HG03342 (cell line): ENCODE measurements around the gene LRRC10B.
"Not testable (repeated sequence)": the region's sequence is repeated elsewhere in the genome, so short reads cannot be mapped to it uniquely, and the experiment has no call there.

ENCODE experiments used
- ATAC-seq: cut with Tn5 transposase; IDR thresholded peaks from one replicate; pipeline ENCODE4 v1.9.1; 2021; ENCODE audit warnings: mild to moderate bottlenecking, moderate library complexity; ENCODE audit not compliant: unreplicated experiment

Gene LRRC10B

DNA sequence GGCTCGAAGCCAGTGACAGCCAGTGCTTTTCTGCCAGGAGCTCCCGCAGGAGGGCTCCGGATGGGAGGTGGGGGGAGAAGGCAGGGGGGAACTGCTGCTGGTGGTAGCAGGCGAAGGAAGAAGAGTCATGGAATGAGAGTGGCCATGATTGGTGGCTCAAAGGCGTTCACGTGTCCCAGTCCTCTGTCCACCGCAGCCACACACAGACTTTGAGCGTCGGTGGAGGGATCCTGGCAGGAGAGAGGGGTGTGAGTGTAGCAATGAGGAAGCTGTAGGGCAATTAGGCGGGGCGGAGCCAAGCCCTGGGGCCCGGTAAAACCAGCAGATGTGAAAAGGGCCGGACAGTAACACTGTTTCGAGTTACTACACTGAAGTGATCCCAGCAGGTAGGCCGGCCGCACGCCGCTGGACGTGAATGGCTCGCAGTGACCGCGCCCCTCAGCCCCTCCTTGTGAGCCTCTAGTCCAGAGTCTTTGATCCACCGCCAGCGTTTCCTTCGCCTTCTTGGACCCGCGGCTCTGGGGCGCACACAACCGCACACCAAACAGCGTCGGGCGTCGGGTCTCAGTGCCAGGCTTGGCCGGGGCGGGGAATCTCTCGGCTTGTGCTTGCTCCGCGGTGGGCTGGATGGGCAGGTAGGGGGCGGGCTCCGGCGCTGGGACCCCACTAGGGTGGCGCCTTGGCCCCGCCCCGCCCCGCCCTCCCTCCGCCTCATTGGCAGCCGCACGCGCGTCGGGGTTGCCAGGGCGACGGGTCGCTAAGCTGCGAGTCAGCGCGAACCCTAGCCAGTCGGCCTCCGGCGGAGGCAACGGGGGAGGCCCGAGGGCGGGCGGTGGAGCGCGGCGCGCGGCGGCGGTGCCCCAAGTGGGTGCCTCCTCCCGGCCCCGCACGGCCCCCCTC lies at the start of gene LRRC10B:
LRRC10B (plus strand) TSS at position 788 of the 900 bp plus-strand sequence. CDS start 250 bp downstream, outside the sequence.
- no peak for ATAC-seq

DNA sequence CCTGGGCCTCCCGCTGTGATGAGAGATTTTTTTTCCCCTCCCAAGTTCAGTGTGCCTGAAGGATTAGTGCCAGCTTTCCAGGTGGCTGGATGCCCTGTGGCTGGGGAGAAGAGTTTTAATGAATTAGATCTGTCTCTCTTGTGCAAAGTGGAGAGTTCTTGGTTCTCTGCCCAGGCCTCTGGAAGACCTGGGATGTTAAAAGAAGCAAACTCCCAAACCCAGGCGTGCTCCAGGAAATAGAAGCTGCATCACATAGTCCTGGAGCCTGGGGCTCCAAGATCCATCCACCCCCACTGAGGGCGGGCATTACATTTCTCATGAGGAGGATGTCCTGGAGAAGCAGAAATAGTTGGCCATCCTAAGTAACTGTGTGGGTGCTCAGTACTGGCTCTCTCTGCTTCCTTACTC lies 48.1 kb upstream of the LRRC10B start:
- ATAC-seq: no peak

- ATAC-seq: no peak
These were observed 47.6 kb upstream of the LRRC10B start for GRCh38 chr11:61460986-61461385.

GRCh38 chr11:61467602-61468001 lies 40.9 kb upstream of the LRRC10B start:
- ATAC-seq: not testable (repeated sequence)

DNA sequence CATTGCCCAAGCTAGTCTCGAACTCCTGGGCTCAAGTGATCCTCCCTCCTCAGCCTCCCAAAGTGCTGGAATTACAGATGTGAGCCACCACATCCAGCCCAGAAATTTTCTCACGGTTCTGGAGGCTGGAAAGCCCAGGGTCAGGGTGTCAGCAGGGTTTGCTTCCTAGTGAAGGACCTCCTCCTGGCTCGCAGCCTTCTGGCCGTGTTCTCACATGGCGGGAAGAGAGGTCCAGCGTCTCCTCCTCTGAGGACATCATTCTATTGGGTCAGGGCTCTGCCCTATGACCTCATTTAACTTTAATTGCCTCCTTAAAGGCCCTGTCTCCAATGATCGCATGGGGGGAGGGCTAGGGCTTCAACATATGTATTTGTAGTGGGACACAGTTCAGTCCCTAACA lies 40.5 kb upstream of the LRRC10B start:
- no peak for ATAC-seq

DNA sequence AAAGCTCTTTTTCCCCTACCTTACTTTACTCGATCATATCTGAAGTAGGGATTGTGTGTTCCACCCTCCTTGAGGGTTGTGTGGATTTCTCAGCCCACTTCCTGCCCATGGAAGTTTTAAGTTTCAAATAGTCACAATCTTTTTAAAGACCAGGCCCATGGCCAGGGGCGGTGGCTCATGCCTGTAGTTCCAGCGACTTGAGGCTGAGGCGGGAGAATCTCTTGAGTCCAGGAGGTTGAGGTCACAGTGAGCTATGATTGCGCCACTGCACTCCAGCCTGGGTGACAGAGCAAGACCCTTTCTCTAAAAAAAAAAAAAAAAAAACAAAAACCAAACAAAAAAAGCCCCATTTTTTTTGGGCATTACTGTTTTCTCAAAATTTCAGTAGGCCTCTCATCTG lies 36.3 kb upstream of the LRRC10B start:
- ATAC-seq: no peak

DNA sequence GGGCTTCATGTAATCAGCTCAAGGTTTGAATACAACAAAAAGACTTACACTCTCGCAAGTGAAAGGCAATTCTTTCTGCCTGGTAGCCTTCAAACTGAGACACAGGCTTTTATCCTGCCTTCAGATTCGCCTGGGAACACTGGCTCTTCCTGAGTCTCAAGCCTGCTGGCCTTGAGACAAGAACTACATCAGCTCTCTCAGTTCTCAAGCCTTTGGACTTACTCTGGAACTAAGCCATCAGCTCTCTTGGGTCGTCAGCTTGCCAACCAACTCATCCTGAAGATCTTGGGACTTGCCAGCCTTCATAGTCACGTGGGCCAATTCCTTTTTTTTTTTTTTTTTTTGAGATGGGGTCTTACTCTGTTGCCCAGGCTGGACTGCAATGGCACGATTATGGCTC lies 35.7 kb upstream of the LRRC10B start:
- ATAC-seq: no peak

DNA sequence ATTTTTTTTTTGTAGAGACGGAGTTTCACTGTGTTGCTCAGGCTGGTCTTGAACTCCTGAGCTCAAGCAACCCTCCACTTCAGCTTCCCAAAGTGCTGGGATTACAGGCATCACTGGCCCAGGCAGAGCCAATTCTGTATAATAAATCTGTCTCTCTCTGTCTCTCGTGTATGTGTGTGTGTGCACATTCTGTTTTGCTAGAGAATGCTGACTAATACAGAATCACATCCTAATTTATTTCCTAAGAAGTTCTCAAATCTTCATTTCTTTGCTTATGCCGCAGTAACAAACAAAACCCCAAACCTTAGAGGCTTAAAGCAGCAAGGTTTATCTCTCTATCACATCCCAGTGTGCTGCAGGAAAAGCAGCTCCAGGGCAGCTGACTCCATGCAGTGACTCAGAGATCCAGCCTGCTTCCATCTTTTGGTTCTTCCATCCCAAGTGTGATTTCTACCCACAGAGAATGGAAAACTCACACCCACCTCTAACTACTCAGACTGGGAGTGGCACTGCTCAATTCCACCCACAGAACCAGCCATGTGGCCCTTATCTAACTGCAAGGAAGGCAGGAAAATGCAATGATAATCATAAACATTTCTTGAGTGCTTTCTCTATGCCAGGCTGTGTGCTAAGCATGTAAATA lies 35.1 kb upstream of the LRRC10B start:
- ATAC-seq: no peak

DNA sequence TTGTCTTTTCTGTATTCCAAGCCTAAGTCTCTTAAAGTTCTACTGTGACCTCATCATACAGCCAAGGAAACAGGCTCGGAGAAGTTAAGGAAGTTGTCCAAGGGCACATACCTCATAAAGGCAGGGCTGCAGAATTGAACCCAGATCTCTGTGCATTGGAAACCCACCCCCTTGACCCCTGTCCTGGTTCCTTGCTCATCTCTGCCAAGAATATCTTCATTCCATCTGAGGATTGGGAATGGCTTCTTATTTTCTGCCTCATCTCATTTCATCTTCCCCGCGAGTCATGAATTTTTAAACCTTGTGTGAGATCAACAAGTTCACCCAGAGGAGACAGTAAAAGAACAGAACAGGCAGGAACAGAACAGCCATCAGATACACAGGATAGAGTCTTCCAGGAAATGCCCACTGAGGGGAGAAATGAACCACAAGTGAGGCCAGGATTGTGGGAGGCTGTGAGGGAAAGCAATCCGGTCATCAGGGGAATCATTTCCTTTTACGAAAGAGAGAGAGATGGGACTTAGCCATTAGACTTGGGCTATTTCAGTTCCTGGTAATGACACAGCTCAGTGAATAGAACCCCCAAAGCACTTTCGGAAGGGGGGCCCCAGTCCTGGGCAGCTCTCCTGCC lies 34.4 kb upstream of the LRRC10B start:
- no peak for ATAC-seq

DNA sequence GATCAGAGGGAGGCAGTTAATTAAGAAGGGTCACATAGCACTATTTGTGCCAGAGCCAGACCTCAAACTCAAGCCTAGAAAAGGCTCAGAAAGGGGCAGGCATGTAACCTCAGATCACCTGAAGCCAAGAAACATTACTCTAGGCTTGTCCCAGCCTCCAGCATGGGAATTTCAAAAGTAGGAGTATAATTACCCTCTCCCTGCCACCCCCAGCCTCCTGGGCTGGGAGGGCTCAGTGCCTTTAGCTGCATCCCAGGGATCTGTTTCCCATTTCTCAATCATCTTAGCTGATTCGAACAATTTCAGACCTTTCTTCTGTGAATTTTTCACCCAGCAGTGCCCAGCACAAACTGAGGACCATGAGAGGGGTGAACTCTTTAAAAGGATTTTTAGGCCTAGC lies 33.1 kb upstream of the LRRC10B start:
- no peak for ATAC-seq

GRCh38 chr11:61476371-61476770 lies 32.2 kb upstream of the LRRC10B start:
- no peak for ATAC-seq

DNA sequence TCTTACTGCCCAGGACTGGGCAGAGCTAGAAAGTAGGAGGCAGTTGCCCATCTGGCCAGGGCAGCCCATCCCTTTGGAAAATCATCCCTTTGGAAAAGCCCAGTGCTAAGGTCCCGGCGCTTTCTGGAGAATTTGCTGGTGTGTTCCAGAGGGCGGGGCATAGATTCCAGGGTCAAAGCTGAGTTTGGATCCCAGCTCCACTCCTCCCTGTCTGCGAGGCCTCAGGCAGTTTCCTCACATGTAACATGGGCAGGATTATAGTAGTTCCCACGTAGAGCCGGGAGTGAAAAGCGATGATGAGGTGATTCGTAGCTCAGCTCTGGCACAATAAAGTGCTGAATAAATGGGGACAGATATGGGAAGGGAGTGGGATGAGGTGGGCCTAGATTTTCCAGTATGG lies 31.4 kb upstream of the LRRC10B start:
- no peak for ATAC-seq

DNA sequence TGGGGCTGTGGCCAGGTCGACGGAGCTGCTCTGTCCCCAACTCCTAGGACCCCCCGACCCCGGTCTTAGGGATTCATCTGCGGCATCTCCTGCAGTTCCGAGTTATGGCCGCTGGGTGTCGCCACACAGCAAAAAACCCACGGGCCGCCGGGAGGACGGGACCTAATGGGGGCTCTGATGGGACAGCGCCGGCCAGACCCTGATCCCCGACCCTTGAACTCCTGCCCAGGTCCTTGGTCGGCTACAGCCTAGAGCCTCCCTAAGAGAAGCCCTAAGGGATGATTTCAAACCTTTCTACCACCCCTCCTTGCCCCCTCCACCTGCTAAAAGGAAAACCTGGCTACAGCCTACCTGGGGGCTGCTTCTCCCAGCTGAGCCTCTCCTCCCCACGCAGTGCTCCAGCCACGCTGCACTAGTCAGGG lies 30.8 kb upstream of the LRRC10B start:
- ATAC-seq: no peak

DNA sequence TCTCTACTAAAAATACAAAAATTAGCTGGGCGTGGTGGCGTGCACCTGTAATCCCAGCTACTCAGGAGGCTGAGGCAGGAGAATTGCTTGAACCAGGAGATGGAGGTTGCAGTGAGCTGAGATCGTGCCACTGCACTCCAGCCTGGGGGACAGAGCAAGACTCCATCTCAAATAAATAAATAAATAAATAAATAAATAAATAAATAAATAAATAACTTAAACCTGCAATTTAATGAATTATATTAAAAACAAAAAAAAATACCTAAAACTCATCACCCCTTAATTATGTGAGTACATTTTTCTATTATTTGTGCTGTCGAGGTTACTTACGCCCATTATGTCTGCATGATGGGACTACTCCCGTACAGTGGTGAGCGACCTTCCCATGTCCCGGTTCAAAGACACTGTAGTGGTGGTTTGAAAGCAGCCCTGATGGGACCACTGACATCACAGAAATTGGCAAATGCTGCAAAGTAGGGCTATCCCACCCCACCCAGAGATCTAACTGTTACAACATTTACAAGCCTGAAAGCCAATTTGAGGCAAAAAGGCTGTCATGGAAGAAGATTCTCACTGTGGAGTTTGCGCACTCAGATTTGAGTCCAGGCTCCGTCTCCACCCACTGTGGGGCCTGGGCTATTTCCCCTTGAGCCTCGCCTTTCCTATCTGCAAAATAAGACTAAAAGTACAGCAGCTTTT lies 29.0 kb upstream of the LRRC10B start:
- ATAC-seq: not testable (repeated sequence)

- no peak for ATAC-seq
These were observed 28.1 kb upstream of the LRRC10B start for GRCh38 chr11:61480261-61480993.

GRCh38 chr11:61480994-61481335 lies 27.6 kb upstream of the LRRC10B start:
- no peak for ATAC-seq

GRCh38 chr11:61481806-61482205 lies 26.7 kb upstream of the LRRC10B start:
- ATAC-seq: no peak

GRCh38 chr11:61482513-61482912 lies 26.0 kb upstream of the LRRC10B start:
- no peak for ATAC-seq

DNA sequence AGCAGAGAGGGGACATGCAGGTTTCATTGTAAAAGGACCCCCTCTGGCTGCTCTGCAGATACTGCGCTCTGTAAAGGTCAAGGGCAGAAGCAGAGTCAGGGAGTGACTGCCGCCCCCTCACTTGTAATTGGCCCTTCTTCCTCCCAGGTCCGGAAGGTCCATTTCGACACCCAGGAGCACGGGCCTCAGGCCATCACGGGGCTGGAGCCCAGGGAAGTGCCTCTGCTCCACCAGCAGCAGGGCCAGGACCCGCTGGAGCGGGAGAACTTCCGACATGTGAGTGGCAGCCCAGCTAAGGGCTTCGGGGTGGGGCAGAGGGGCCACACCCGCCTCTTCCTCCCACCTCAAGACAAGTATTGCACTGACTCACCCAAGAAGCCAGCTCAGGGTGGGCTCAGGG lies 24.0 kb upstream of the LRRC10B start:
- no peak for ATAC-seq

GRCh38 chr11:61485080-61485479 lies 23.5 kb upstream of the LRRC10B start:
- ATAC-seq: no peak
